ENCODE data around the gene MEAF6. TPM values are rescaled to one million over a fixed set of nuclear protein-coding genes. Genes with fewer than 3 reads are reported as not detected.

MEAF6 gene
- total RNA-seq, 1 experiment from 2014 or later, result 60.1 TPM

- Mint-ChIP-seq H3K36me3 (ENCODE audit: insufficient read depth, unreplicated experiment) (peaks cover 98% of the 10 kb centered on the region), H3K4me3 (ENCODE audit: low read depth, unreplicated experiment) (peak overlapping the region; percentile 90), H3K27ac (ENCODE audit: unreplicated experiment) (peak overlapping the region; percentile 100), H3K4me1 (ENCODE audit: low read depth, unreplicated experiment) (peaks cover 36% of the 10 kb centered on the region), H3K27me3 (ENCODE audit: unreplicated experiment) (no peaks in the 10 kb centered on the region), H3K9me3 (ENCODE audit: low read depth, unreplicated experiment) (no peaks in the 10 kb centered on the region)
- no peak for DNase-seq
- CTCF ChIA-PET, result interaction anchor here (1.2 kb wide), 1 partner anchor 904 kb away, joined by 3 read pairs; no protein-coding TSS in a partner anchor
- TF ChIP-seq, protein P1, sequence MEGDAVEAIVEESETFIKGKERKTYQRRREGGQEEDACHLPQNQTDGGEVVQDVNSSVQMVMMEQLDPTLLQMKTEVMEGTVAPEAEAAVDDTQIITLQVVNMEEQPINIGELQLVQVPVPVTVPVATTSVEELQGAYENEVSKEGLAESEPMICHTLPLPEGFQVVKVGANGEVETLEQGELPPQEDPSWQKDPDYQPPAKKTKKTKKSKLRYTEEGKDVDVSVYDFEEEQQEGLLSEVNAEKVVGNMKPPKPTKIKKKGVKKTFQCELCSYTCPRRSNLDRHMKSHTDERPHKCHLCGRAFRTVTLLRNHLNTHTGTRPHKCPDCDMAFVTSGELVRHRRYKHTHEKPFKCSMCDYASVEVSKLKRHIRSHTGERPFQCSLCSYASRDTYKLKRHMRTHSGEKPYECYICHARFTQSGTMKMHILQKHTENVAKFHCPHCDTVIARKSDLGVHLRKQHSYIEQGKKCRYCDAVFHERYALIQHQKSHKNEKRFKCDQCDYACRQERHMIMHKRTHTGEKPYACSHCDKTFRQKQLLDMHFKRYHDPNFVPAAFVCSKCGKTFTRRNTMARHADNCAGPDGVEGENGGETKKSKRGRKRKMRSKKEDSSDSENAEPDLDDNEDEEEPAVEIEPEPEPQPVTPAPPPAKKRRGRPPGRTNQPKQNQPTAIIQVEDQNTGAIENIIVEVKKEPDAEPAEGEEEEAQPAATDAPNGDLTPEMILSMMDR (IDR thresholded peaks at IDR 0.05; ENCODE audit: unreplicated experiment), result no peak
- BruUV-seq (replicated peaks), result no TSS peak
- intact Hi-C loops (cut with micrococcal nuclease; ENCODE audit: unreplicated experiment), result no loop called here
Measured at GRCh38 chr1:37480125-37480466, 34.5 kb downstream of the MEAF6 start.

DNA sequence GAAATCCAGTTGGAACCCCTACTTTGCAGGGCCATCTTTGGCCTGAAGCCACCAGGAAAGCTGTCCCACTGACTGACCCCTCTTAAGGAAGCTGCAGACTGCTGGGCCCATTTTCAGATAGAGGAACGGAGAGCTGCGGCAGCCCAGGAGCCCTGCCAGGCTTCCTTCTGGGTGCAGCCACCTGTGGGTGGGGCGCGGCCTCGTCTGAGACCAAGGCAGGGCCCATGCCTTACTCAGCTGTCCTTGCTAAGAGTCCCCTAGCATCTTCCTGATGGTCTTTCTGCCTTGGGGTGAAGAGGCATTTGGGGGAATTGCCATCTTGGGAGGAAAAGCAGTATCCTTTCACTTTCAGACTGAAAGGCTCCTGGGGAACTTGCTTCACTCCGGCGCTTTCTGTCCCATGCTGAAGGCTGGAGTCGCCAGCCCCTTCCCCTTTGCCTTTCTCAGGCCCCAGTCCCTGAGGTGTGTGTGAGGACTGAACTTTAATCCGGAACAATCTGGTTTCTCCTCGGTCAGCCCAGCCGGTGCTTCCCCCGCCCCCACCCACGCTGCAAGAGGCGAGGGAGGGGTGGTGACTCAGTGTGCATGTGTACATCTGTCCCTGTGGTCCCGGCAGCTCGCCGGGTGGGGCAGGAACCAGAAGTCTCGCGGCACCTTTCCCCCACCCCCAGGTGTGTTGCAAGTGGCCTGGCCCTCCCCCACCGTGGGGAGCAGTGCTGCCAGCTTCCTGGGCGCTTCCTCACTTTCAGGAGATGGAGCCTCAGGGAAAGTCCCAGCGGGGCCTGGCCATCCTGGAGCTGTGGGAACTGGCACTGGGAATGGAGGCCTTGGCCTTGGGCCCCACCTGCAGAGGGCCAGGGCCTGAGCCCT lies 35.1 kb downstream of the MEAF6 start:
- Mint-ChIP-seq H3K4me1 (ENCODE audit: low read depth, unreplicated experiment) (peaks cover 36% of the 10 kb centered on the region), H3K27me3 (ENCODE audit: unreplicated experiment) (no peaks in the 10 kb centered on the region), H3K27ac (ENCODE audit: unreplicated experiment) (peak overlapping the region; percentile 100), H3K36me3 (ENCODE audit: insufficient read depth, unreplicated experiment) (peaks cover 100% of the 10 kb centered on the region), H3K4me3 (ENCODE audit: low read depth, unreplicated experiment) (peak overlapping the region; percentile 90), H3K9me3 (ENCODE audit: low read depth, unreplicated experiment) (no peaks in the 10 kb centered on the region)
- CTCF ChIA-PET, result interaction anchor here (0.5 to 2.5 kb wide), 4 partner anchors 8 to 1054 kb away, joined by 3 to 21 read pairs (median 3); no protein-coding TSS in a partner anchor
- intact Hi-C loops (cut with micrococcal nuclease; ENCODE audit: unreplicated experiment), result no loop called here
- TSS peak; percentile 41 for BruUV-seq (replicated peaks)
- TF ChIP-seq, protein P1 (IDR thresholded peaks at IDR 0.05; ENCODE audit: unreplicated experiment), result no peak
- DNase-seq, result peak; percentile 98

GRCh38 chr1:37478890-37479254 lies 35.7 kb downstream of the MEAF6 start:
- BruUV-seq (replicated peaks), result no TSS peak
- CTCF ChIA-PET, result interaction anchor here (0.5 to 2.5 kb wide), 4 partner anchors 9 to 903 kb away, joined by 3 to 21 read pairs (median 3); partner anchors contain the start of gene MEAF6
- peaks cover 100% of the 10 kb centered on the region for H3K36me3 Mint-ChIP-seq (ENCODE audit: insufficient read depth, unreplicated experiment)

GRCh38 chr1:37478451-37478881 lies 36.1 kb downstream of the MEAF6 start:
- intact Hi-C loops (cut with micrococcal nuclease; ENCODE audit: unreplicated experiment), result no loop called here
- TF ChIP-seq, protein P1 (IDR thresholded peaks at IDR 0.05; ENCODE audit: unreplicated experiment), result no peak
- Mint-ChIP-seq H3K27ac (ENCODE audit: unreplicated experiment) (peak overlapping the region; percentile 100), H3K4me1 (ENCODE audit: low read depth, unreplicated experiment) (peaks cover 29% of the 10 kb centered on the region), H3K27me3 (ENCODE audit: unreplicated experiment) (no peaks in the 10 kb centered on the region), H3K9me3 (ENCODE audit: low read depth, unreplicated experiment) (no peaks in the 10 kb centered on the region), H3K4me3 (ENCODE audit: low read depth, unreplicated experiment) (peak overlapping the region; percentile 90), H3K36me3 (ENCODE audit: insufficient read depth, unreplicated experiment) (peaks cover 100% of the 10 kb centered on the region)
- CTCF ChIA-PET, result interaction anchor here (0.5 to 2.5 kb wide), 3 partner anchors 9 to 1001 kb away, joined by 3 to 21 read pairs (median 3); partner anchors contain the start of gene MEAF6
- peak; percentile 34 for DNase-seq
- no TSS peak for BruUV-seq (replicated peaks)

More at GRCh38 chr1:37478890-37479254, 35.7 kb downstream of the MEAF6 start:
- no peak for DNase-seq
- TF ChIP-seq, protein P1 (IDR thresholded peaks at IDR 0.05; ENCODE audit: unreplicated experiment), result no peak
- H3K27me3 Mint-ChIP-seq (ENCODE audit: unreplicated experiment), result no peaks in the 10 kb centered on the region
- H3K9me3 Mint-ChIP-seq (ENCODE audit: low read depth, unreplicated experiment), result no peaks in the 10 kb centered on the region
- H3K4me3 Mint-ChIP-seq (ENCODE audit: low read depth, unreplicated experiment), result peak overlapping the region; percentile 90
- peaks cover 30% of the 10 kb centered on the region for H3K4me1 Mint-ChIP-seq (ENCODE audit: low read depth, unreplicated experiment)
- intact Hi-C loops (cut with micrococcal nuclease; ENCODE audit: unreplicated experiment), result no loop called here
- H3K27ac Mint-ChIP-seq (ENCODE audit: unreplicated experiment), result peak overlapping the region; percentile 100

Measured in Calu3 (cell line).